Cortex of kidney (tissue), 1 donor: ENCODE results near the gene IQCE.

ENCODE experiments used
- DNase-seq: peaks from one replicate; lab custom pipeline; 2025; lab: John Stamatoyannopoulos, UW

The IQCE gene

GRCh38 chr7:2663121-2663886, 104.5 kb downstream of the IQCE start:
- DNase-seq: no peak

- no peak for DNase-seq
Observed at GRCh38 chr7:2663960-2664359, 105.2 kb downstream of the IQCE start.
